GM18526 (cell line): ENCODE results near the gene TP53I11.

Source experiments
- POLR2A ChIP-seq: IDR thresholded peaks from 3 replicates; pipeline ENCODE4 v1.6.1; 2011; ENCODE audit not compliant: insufficient read length; ENCODE audit errors: extremely low read depth

The TP53I11 gene

GRCh38 chr11:44969651-44970252, 19.1 kb upstream of the TP53I11 start:
- no peak for TF ChIP-seq POLR2A

GRCh38 chr11:44968510-44968909, 17.8 kb upstream of the TP53I11 start:
- no peak for TF ChIP-seq POLR2A

GRCh38 chr11:44967930-44968496, 17.3 kb upstream of the TP53I11 start:
- no peak for TF ChIP-seq POLR2A

GRCh38 chr11:44966694-44967093, 16.0 kb upstream of the TP53I11 start:
- TF ChIP-seq POLR2A, result no peak

- no peak for TF ChIP-seq POLR2A
Measured at GRCh38 chr11:44964526-44965209, 14.0 kb upstream of the TP53I11 start.

- TF ChIP-seq POLR2A, result no peak
Measured at GRCh38 chr11:44963948-44964347, 13.3 kb upstream of the TP53I11 start.

- no peak for TF ChIP-seq POLR2A
Measured at GRCh38 chr11:44963136-44963535, 12.5 kb upstream of the TP53I11 start.

GRCh38 chr11:44962464-44962863, 11.8 kb upstream of the TP53I11 start:
- no peak for TF ChIP-seq POLR2A

GRCh38 chr11:44960200-44960845, 9.6 kb upstream of the TP53I11 start:
- no peak for TF ChIP-seq POLR2A

- no peak for TF ChIP-seq POLR2A
Measured at GRCh38 chr11:44959064-44959463, 8.4 kb upstream of the TP53I11 start.

- no peak for TF ChIP-seq POLR2A
Measured at GRCh38 chr11:44957776-44958564, 7.3 kb upstream of the TP53I11 start.

GRCh38 chr11:44957040-44957515, 6.4 kb upstream of the TP53I11 start:
- no peak for TF ChIP-seq POLR2A

GRCh38 chr11:44955015-44955738, 4.5 kb upstream of the TP53I11 start:
- TF ChIP-seq POLR2A, result no peak

- TF ChIP-seq POLR2A, result no peak
Measured at GRCh38 chr11:44954051-44954906, 3.6 kb upstream of the TP53I11 start.
